ENCODE results near the gene OPCML.

- TF ChIP-seq CTCF (IDR thresholded peaks at IDR 0.05; ENCODE audit: low read depth, low read length, missing input control): no peak
- TF ChIP-seq TAF1 (conservative IDR thresholded peaks at IDR 0.05): no peak
- no peak for TF ChIP-seq REST (IDR thresholded peaks at IDR 0.05)
- no peak for TF ChIP-seq EGR1 (IDR thresholded peaks at IDR 0.05; ENCODE audit: low read depth in 2 of 2)
- no peak for TF ChIP-seq RAD21 (IDR thresholded peaks at IDR 0.05)
- no peak for TF ChIP-seq YY1 (IDR thresholded peaks at IDR 0.05)
- TF ChIP-seq GABPA (IDR thresholded peaks at IDR 0.05 in 1 of 2, conservative IDR thresholded peaks at IDR 0.05 in 1 of 2): no peak
- TF ChIP-seq ZBTB33 (IDR thresholded peaks at IDR 0.05): no peak
- TF ChIP-seq MAX (IDR thresholded peaks at IDR 0.05): no peak
- TF ChIP-seq JUND (IDR thresholded peaks at IDR 0.05): no peak
- no peak for TF ChIP-seq SP1 (IDR thresholded peaks at IDR 0.05)
- no peak for TF ChIP-seq ATF3 (IDR thresholded peaks at IDR 0.05)
- TF ChIP-seq RXRA (IDR thresholded peaks at IDR 0.05): no peak
Measured at GRCh38 chr11:133047036-133047770, 485.1 kb downstream of the OPCML start.
